GM18511 (cell line): ENCODE data around the gene MEN1.
A peak's percentile ranks its signal among the peaks of the same experiment; 100 is the strongest.
"Not testable (repeated sequence)": the region's sequence is repeated elsewhere in the genome, so short reads cannot be mapped to it uniquely, and the experiment has no call there.

Experiments used
- ATAC-seq: cut with Tn5 transposase; IDR thresholded peaks from one replicate; pipeline ENCODE4 v1.9.1; 2021; ENCODE audit warnings: mild to moderate bottlenecking, moderate library complexity; ENCODE audit not compliant: unreplicated experiment

Gene MEN1

DNA sequence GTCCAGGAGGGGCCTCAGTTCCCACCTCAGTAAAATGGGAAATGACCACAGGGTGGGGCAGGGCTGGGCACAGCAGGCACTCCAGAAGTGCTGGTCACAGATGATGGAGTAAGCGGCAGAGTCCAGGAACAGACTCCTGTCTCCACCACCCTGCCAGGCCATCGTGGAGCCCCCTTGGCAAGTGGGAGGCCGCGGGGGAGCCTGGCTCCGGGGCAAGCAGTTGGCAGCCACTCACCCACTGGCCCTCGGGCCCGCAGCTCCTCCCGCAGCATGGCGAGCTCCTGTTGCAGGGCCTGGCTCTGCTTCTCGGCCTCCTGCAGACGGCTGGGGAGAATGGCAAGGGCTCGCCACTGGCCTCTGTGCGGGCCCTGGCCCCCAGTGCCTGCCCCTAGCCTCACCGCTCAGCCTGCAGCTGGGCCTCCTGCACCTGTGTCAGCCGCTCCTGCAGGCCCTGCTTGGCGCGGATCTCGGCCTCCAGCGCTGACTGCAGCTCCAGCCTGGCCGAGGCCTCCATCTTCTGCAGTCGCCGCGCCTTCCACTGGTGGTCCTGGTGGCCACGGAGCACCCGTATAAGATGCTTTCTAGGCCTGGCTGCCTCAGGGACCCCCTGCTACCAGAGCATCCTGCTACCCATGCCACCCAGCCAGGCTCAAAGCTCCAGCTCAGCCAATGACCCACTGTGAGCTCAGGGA, 23.8 kb upstream of the MEN1 start:
- ATAC-seq = no peak

DNA sequence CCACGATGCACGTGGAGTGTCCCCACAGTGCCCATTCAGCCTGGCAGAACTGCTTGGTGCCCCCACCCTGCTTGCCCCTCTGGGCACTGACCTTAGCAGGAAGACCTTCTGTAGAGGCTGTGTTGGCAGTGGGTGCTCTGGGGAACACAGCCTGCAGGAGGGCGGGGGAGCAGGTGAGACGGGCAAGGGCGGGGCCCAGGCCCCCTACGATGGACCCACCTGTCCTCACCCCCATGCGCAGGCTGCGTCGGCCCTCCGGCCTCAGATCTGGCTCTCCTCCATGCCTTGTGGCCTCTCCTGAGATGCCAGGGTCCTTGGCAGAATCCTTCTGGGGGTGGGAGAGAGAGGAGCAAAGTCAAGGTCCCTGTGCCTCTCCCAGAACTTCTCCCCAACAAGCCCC, 23.2 kb upstream of the MEN1 start:
- no peak for ATAC-seq

DNA sequence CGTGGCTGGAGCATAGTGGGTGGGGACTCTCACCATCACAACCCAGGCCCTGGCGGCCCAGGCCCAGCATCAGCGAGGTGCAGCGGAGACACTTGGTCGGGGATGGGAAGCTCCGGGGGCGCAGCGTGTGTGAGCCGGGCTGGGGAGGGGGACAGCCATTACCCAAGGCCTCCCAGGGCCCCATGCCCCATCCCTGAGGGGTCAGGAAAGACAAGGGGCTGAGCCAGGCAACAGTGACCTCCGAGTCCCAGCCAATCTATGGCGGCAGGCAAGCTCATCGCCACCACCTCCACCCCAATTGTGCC, 22.8 kb upstream of the MEN1 start:
- ATAC-seq = no peak

DNA sequence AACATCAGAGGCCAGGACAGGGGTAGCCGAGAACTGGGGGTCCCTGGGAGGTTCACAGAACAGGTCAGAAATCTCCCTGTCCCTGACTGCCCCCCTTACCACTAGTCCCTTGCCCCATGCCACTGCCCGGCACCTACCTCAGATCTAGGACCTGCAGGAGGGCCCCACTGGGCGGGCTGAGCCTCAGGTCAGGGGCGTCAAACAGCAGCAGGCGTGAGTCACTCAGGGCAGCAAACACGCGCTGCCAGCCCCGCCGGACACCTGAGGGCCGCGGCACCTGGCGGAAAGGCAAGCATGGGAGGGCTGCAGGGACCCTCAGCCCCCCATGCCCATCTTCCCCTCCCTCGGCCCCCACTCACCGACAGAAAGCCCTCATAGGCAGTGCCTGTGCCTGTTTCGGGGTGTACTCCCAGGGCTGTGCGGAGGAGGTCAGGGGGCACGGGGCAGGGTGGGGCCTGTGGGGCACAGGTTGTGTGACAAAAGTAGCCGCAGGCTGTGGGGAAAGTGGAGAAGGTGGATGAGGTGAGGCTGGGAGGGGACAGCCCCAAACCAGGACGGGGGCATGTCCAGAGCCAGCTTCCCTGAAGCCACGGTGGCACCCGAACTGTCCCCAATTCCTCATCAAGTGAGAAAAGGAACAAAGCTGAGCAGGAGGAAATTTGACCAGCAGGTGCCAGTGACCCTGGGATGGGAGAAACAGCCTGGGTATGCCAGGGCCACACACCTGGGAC, 22.3 kb upstream of the MEN1 start:
- no peak for ATAC-seq

DNA sequence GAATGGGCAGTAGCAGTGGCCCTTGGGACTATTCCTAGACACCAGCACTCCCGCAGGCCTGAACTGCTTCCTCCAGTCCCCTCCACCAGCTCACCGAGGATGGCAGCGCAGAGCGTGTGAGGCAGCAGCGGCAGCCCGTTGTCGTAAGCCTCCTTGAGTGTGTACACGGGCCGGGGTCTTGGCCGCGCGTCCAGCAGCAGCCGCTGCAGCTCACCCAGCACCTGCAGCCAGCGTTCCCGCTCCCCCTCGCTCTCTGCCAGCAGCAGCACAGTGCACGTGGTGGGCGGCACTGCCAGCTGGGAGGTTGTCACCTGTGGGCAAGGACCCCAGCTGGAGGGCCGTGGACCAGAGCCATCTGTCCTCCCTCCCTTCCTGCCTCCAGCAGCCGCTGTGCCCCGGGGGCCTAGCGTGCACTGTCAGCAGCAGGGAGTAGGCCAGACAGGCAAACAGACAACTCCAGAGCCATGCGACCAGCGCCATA, 21.1 kb upstream of the MEN1 start:
- no peak for ATAC-seq

DNA sequence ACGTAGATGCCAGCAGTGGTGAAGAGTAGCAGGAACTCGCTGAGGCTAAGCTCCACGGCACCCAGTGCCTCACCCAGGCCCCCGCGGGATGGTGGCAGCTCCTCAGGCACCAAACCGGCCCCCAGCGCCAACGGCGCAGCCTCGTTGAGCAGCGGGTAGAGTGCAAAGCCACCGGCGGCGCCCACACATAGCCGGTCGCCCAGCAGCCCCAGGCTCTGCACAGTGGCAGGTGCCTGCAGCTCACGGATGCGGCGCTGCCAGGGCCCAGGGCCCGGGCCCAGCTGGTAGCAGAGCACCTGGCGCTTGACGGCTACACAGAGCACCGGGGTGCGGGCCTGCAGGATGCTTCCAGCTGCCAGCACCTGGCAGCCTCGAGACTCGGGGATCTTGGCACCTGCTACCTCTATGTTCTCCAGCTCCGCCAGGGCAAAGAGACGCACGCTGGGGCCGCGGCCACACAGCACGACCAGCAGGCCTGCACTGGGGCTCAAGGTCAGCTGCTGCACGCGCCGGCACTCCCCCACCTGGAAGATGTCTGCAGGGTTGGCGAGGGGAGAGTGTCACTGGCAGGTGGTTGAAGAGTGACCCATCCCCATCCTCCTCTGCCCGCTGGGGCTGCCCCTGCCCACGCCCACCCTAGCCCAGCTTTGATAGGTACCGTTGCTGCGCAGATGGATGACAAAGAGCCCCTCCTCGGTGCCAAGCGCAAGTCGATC, 19.3 kb upstream of the MEN1 start:
- no peak for ATAC-seq

DNA sequence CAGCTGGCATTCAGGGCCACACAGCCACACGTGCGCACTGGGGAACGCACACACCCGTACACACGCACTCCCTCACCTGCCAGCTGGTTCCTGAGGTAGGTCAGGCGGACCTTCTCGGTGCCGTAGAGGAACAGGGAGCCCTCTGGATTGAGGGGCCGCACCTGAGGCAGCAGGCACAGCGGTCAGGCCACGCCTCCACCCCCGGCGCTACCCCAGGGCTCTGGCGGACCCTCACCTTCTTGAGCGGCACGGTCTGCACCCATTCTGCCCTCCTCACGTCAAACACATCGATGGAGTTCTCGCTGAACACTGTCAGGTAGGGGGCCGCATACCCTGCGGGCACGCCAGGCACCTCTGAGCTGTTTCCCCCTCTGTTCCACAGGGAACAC, 17.1 kb upstream of the MEN1 start:
- ATAC-seq = no peak

DNA sequence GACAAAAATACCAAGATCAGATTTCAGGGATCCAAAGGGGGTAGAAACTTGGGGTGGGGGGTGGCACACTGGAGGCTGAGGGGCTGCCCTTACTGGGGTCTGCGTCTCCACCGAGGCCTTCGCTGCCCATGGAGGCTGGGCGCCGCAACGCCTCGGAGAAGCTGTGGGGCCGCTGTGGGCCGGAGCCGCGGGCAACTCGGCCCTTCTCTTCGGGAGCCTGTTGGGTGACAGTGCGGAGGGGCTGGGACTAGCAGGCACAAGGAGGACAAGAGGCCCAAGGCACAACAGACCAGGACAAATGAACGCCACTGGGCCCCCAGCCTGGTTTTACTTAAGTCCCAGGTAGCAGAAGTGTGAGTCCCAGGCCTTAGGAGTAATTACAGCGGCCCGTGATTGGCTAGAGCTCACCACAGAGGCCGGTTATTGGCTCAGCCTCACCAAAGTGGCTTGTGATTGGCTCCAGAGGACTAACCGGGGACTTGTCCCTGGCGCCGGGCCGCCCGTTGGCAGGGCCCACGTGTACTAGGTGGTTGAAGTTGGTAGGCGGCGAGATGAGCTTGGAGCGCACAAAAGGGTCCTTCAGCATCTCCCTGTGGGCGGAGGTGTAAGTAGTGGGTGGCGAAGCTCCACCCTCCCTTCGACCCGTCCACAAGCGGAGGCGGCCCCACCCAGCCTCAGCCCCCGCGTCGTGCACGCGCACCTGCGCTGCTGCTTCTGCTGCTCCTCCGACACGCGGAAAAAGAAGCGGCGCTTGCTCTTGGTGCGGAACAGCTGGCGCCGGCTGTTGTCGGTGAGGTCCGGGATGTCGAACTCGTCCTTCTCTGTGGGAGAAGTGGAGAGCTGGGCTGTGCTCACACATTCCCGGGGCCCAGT, 16.5 kb upstream of the MEN1 start:
- ATAC-seq = no peak

DNA sequence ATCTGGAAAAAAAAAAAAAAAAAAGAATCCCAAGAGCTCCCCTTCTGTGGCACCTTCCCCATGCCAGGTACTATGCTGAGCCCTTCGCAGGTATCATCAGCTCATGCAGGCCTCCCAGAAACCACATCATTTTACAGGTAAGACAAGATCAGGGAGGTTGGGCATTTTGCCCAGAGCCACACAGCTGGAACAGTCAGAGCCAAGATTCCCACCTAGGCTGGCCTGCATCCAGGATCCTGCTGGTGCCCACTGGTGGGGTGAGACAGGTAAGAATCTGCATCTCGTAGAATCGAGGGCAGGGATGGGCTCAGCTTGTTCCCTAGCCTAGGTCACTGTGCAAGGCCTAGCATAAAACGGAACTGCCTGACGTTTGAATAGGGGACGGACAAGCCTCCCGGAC, 15.7 kb upstream of the MEN1 start:
- ATAC-seq = no peak

DNA sequence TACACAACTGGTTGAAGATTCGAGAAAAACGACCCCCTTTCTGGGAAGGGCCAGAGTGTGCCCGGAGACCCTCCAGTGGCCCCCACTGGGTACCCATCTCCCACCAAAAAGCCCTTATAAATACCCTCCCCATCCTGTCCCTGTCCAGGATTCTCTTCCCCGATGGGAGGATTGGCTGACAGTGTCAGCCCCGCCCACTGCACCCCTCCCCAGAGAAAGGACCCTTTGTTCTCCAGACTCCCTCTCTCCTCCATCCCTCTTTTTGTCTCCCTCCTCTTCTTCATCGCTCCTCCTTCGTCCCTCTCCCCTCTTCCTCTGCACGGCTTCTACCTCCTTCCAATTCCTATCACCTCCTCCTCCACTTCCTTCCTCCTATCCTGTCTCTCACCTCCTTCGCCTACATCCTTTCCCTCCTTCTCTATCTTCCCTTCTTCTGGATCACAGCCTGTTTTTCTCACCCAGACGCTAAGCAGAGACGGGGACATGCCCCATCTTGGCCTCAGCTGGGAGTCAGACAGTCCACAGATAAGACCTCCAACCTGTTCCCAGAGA, 13.3 kb upstream of the MEN1 start:
- ATAC-seq = no peak

DNA sequence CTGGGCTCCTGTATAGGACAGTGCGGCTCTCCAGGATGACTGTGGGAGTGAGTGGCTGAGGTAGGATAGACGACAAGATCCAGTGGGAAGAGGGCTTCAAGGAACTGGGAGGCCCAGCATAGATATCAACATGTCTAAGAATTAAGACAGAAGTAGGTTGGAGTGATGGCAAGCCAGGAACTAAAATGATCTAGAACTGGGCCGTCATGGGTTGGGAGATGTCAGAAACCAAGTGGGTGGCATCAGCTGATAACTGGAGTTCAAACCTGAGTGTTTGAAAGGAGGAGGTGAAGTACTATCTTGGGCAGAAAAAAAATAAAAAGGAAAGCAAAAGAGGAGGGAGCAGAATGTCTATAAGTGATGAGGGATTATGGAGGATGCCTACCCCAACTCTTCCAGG, 7.1 kb upstream of the MEN1 start:
- no peak for ATAC-seq

DNA sequence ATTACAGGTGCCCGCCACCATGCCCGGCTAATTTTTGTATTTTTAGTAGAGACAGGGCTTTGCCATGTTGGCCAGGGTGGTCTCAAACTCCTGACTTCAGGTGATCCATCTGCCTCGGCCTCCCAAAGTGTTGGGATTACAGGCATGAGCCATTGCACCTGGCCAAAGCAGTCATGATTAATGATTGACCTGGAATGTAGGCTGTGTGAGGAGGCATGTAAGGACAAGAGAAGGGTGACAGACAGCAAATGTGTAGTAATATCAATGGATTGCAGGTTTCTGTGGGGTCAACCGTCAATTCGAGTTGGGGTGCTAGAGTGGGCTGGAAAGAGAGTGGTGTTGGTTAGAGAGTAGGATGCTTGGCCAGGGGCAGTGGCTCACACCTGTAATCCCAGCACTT, 5.1 kb upstream of the MEN1 start:
- not testable (repeated sequence) for ATAC-seq

DNA sequence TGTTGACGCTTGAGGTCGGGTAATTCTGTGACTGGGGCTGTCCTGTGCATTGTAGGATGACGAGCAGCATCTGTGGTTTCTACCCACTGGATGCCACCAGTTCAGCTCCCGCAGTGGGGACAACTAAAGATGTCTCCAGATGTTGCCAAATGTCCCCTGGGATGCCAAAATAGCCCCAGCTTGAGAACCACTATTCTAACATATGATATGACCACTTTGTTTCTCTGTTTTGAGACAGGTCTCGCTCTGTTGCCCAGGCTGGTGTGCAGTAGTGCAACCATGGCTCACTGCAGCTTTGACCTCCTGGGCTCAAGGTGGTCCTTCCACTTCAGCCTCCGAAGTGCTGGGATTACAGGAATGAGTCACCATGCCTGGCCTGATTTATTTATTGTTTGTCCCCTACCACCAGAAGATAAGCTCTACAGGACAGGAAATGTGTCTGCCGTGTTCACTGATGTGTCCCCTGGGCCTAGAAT, 4.4 kb upstream of the MEN1 start:
- peak; percentile 76 for ATAC-seq

DNA sequence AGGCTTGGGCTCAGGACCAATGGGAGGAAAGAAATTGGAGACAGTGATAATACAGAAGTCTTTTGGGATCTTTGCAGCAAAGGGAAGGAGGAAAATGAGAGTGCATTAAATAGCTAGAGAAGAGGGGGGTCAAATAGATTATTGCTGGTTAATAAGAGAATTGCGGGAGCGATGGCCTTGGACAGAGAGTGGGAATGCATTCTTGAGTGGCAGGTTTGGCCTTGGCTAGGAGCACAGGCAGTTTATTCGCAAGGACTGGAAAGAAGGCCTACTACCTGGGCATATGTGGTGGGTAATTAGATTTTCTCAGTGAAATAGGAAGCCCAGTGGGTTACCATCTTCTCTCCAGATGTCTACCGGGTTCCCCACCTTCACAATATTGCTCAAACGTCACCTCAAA, 3.5 kb upstream of the MEN1 start:
- no peak for ATAC-seq

DNA sequence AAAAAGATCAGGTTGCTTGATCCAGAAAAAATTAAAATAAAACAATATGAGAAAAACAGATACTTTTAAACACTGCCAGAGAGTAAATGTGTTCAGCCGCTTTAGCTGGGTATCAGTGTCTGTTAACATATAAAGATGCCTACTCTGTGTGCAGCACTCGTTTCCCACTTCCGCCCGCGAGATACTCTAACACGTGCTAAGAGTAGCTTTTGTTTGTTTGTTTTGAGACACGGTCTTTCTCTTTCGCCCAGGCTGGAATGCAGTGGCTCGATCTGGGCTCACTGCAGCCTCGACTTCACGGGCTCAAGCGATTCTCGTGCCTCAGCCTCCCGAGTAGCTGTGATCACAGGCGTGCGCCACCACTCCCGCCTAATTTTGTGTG, 531 bp upstream of the MEN1 start:
- ATAC-seq = no peak

DNA sequence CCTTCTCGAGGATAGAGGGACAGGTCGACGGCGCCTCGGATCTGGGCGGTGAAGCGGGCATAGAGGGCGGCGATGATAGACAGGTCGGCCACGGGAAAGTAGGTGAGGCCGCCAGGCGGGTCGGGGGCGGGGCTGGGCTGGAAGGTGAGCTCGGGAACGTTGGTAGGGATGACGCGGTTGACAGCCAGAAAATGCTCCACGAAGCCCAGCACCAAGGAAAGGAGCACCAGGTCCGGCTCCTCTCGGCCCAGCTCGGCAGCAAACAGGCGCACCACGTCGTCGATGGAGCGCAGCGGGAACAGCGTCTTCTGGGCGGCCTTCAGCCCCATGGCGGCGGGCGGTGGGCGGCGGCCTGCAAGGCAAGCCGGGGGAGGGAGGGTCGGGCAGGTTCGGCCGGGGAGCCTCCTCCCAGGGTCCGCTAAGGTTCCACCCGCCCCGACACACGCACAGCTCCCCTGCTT, 540 bp downstream of the MEN1 start:
- no peak for ATAC-seq

DNA sequence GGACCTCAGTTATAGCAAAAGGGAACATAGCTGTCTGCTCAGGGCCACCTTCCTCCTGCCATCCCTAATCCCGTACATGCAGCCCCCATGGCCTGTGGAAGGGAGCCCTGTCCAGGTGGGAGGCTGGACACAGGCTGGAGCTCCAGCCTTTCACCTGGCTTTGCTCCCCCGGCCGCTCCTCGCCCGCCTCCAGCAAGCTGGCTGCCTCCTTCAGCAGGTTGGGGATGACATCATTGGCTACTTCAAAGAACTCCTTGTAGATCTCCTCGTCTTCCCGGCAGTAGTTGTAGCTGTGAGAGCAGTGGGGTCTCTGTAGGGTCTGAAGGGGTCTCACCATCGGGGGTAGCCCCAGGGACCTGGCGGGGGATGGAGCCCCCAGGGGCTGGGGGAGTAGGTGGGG, 4.9 kb downstream of the MEN1 start:
- ATAC-seq = no peak

DNA sequence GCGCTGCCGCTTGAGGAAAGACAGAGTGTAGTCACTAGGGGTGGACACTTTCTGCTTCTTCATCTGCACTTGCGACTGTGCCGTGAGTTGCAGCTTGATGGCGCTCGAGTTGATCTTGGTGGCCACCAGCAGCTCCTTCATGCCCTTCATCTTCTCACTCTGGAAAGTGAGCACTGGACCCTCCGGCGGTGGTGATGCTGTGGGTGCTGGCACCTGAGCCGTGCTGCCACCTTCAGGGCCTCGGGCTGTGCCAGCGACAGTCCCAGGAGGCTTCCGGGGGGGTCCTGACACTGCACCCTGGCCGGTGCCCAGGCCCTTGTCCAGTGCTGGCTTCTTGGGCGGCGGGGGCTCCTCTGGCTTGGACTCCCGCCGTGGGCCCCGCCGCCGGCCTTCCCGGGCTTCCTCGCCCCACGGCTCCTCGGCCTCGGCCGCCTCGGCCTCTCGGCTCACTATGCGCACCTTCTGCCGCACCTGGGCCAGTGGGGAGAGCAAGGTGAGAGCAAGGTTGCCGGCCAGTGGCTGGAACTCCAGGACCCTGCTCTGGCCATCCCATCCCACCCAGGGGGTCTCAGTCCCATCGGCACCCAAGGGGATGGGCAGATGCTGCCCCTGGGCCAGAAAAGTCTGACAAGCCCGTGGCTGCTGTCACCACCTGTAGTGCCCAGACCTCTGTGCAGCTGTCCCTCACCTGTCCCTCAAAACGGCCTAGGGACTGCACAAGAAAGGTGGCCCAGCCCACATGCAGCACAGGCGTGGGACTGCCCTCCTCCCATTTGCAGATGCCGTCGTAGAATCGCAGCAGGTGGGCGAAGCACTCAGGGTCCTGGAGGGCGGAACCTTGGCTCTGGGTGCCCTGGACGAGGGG, 5.8 kb downstream of the MEN1 start:
- ATAC-seq = no peak

DNA sequence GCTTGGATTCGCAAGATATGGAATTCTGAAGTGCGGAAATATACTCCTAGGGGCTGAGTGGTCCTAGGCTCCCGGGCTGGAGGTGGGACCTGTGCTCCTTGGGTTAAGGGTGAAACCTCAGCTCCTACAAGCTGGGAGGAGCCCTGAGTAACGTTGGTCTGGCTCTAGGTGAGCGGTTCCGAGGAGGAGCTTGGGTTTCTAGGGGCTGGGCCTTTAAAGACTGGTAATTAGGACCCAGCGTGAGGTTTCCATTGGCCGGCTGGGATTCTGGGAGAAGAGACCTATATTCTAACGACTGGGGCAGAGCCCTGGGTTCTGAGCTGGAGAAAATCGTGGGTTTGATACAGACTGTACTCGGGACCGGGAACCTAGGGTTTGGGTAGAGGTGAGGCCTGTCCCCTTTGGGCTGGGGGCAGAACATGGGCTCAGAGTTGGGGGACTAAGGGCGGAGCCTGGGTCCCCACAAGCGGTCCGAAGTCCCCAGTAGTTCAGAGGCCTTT, 6.5 kb downstream of the MEN1 start:
- ATAC-seq = no peak
